CD8-positive, alpha-beta memory T cell (primary cell): ENCODE data around the gene ZFP36L2. TPM values are rescaled to one million over a fixed set of nuclear protein-coding genes. Genes with fewer than 3 reads are reported as not detected.

Source experiments
- CTCF ChIA-PET: fragments of 350-600 bp; sonication (Branson Sonifier 250); formaldehyde crosslinking; loops from one replicate; lab custom pipeline; 2021; ENCODE audit warnings: antibody characterized with exemption; lab: Charles Lee
- POLR2A ChIA-PET: fragments of 350-600 bp; sonication (Branson Sonifier 250); formaldehyde crosslinking; loops from one replicate; lab custom pipeline; 2021; ENCODE audit warnings: antibody characterized with exemption; lab: Charles Lee
- DNase-seq, 5 donors: peaks; one replicate each; pipeline versions ENCODE4 v3.0.0 to v3.0.0-alpha.2; 2020 to 2022; ENCODE audit warnings: mixed read lengths in 1 of 5
- H3K27ac ChIP-seq: one replicate; pipeline ENCODE4 v1.7.0; 2013; ENCODE audit warnings: low read depth, mild to moderate bottlenecking, low read length, moderate library complexity
- H3K27me3 ChIP-seq: 2 replicates; pipeline ENCODE4 v1.7.0; 2013; ENCODE audit warnings: low read length, mild to moderate bottlenecking; ENCODE audit not compliant: insufficient read depth, poor library complexity, severe bottlenecking
- H3K36me3 ChIP-seq: 2 replicates; pipeline ENCODE4 v1.7.0; 2013; ENCODE audit warnings: mild to moderate bottlenecking, low read length, moderate library complexity; ENCODE audit not compliant: insufficient read depth
- H3K4me1 ChIP-seq: 2 replicates; pipeline ENCODE4 v1.7.0; 2013; ENCODE audit warnings: mild to moderate bottlenecking, low read length, moderate library complexity; ENCODE audit not compliant: insufficient read depth
- H3K4me3 ChIP-seq: 2 replicates; pipeline ENCODE4 v1.7.0; 2013; ENCODE audit warnings: mild to moderate bottlenecking, low read length
- H3K9me3 ChIP-seq: 2 replicates; pipeline ENCODE4 v1.7.0; 2013; ENCODE audit warnings: mild to moderate bottlenecking, low read length
- H3K27ac Mint-ChIP-seq, 8 donors: one replicate each; pipeline ENCODE4 v1.8.0; 2020 to 2021; ENCODE audit warnings: mixed read lengths in 8 of 8, mild to moderate bottlenecking in 6 of 8, inconsistent platforms in 3 of 8, moderate library complexity in 3 of 8
- H3K27me3 Mint-ChIP-seq, 2 donors: one replicate each; pipeline ENCODE4 v1.8.0; 2020 to 2021; ENCODE audit warnings: mixed read lengths in 2 of 2, mild to moderate bottlenecking in 1 of 2, moderate library complexity in 1 of 2
- H3K36me3 Mint-ChIP-seq, 3 donors: one replicate each; pipeline ENCODE4 v1.8.0; 2020 to 2021; ENCODE audit warnings: mixed read lengths in 3 of 3, inconsistent platforms in 1 of 3, mild to moderate bottlenecking in 1 of 3
- H3K4me1 Mint-ChIP-seq, 3 donors: one replicate each; pipeline ENCODE4 v1.8.0; 2020 to 2021; ENCODE audit warnings: mixed read lengths in 3 of 3, inconsistent platforms in 1 of 3, mild to moderate bottlenecking in 1 of 3
- H3K4me3 Mint-ChIP-seq, 7 donors: one replicate each; pipeline ENCODE4 v1.8.0; 2020 to 2021; ENCODE audit warnings: mixed read lengths in 7 of 7, mild to moderate bottlenecking in 6 of 7, moderate library complexity in 4 of 7, inconsistent platforms in 2 of 7
- H3K9me3 Mint-ChIP-seq, 5 donors: one replicate each; pipeline ENCODE4 v1.8.0; 2020 to 2022; ENCODE audit warnings: mixed read lengths in 5 of 5, mild to moderate bottlenecking in 3 of 5, moderate library complexity in 2 of 5, inconsistent platforms in 1 of 5
- polyA plus RNA-seq: library from polyadenylated mRNA; unstranded; fragments of 300-500 nt; fragmentation: Illumina TruSeq; gene quantifications from one replicate; pipeline ENCODE4 v1.2.3, GENCODE V29; 2021
- total RNA-seq, 2 experiments: library from RNA; stranded (reverse); gene quantifications; one replicate each; pipeline ENCODE4 v1.2.3, GENCODE V29; 2021

Gene ZFP36L2
- total and polyA plus RNA-seq, 3 experiments from 2014 or later = 98.0 to 737 (median 98.6) TPM

- H3K4me3 ChIP-seq = peak overlapping the region; percentile 99
- POLR2A ChIA-PET = interaction anchor here (0.5 to 13.5 kb wide), 9 partner anchors 13 to 415 kb away, joined by 3 to 590 read pairs (median 6); no protein-coding TSS in a partner anchor
Measured at GRCh38 chr2:43225093-43225787, 1.2 kb downstream of the ZFP36L2 start.

GRCh38 chr2:43224571-43225092, 1.8 kb downstream of the ZFP36L2 start:
- Mint-ChIP-seq H3K36me3 (peaks cover 28 to 71% (median 29%) of the 10 kb centered on the region in 3 donors), H3K4me3 (peak overlapping the region; percentile 80 to 99 (median 98)), H3K4me1 (peaks cover 40 to 45% (median 43%) of the 10 kb centered on the region in 3 donors), H3K9me3 (peaks cover 0 to 6% (median 3%) of the 10 kb centered on the region in 5 donors), H3K27me3 (peaks cover 0 to 39% of the 10 kb centered on the region in 2 donors), H3K27ac (peak overlapping the region in 4 of 8 donors; percentile 58 to 100 (median 97))
- ChIA-PET POLR2A (interaction anchor here (0.5 to 13.5 kb wide), 8 partner anchors 13 to 414 kb away, joined by 3 to 590 read pairs (median 6); no protein-coding TSS in a partner anchor), CTCF (interaction anchor here (1.0 to 19.6 kb wide), 7 partner anchors 9 to 90 kb away, joined by 3 to 820 read pairs (median 10); no protein-coding TSS in a partner anchor)
- Histone ChIP-seq H3K9me3 (no peaks in the 10 kb centered on the region), H3K4me3 (peak overlapping the region; percentile 99), H3K36me3 (peaks cover 46% of the 10 kb centered on the region), H3K27ac (peak overlapping the region; percentile 97), H3K27me3 (no peaks in the 10 kb centered on the region), H3K4me1 (peaks cover 25% of the 10 kb centered on the region)
- peak; percentile 22 to 77 (median 72) for DNase-seq

More at GRCh38 chr2:43225093-43225787, 1.2 kb downstream of the ZFP36L2 start:
- Mint-ChIP-seq H3K36me3 (peaks cover 28 to 69% (median 30%) of the 10 kb centered on the region in 3 donors), H3K4me3 (peak overlapping the region; percentile 80 to 99 (median 98)), H3K27ac (peak overlapping the region; percentile 88 to 98 (median 94)), H3K27me3 (peaks cover 0 to 41% of the 10 kb centered on the region in 2 donors), H3K4me1 (peaks cover 39 to 42% (median 42%) of the 10 kb centered on the region in 3 donors), H3K9me3 (peaks cover 0 to 6% (median 3%) of the 10 kb centered on the region in 5 donors)
- H3K27ac ChIP-seq = peak overlapping the region; percentile 97
- H3K27me3 ChIP-seq = no peaks in the 10 kb centered on the region
- peaks cover 29% of the 10 kb centered on the region for H3K4me1 ChIP-seq
- H3K9me3 ChIP-seq = no peaks in the 10 kb centered on the region
- DNase-seq = peak; percentile 45 to 90 (median 71)
- CTCF ChIA-PET = interaction anchor here (1.0 to 19.6 kb wide), 5 partner anchors 10 to 91 kb away, joined by 3 to 820 read pairs (median 16); no protein-coding TSS in a partner anchor
- peaks cover 47% of the 10 kb centered on the region for H3K36me3 ChIP-seq

GRCh38 chr2:43224131-43224570, 2.3 kb downstream of the ZFP36L2 start:
- Mint-ChIP-seq H3K27ac (peak overlapping the region; percentile 92 to 100 (median 98)), H3K4me3 (peak overlapping the region; percentile 80 to 99 (median 98)), H3K27me3 (peaks cover 0 to 38% of the 10 kb centered on the region in 2 donors), H3K9me3 (peaks cover 0 to 6% (median 3%) of the 10 kb centered on the region in 5 donors), H3K4me1 (peaks cover 40 to 45% (median 41%) of the 10 kb centered on the region in 3 donors), H3K36me3 (peaks cover 28 to 69% (median 28%) of the 10 kb centered on the region in 3 donors)
- CTCF ChIA-PET = interaction anchor here (1.1 to 19.6 kb wide), 7 partner anchors 29 to 90 kb away, joined by 3 to 820 read pairs (median 10); no protein-coding TSS in a partner anchor
- Histone ChIP-seq H3K4me1 (peaks cover 27% of the 10 kb centered on the region), H3K27ac (peak overlapping the region; percentile 97), H3K4me3 (peak overlapping the region; percentile 99), H3K9me3 (no peaks in the 10 kb centered on the region), H3K27me3 (no peaks in the 10 kb centered on the region), H3K36me3 (peaks cover 46% of the 10 kb centered on the region)
- peak; percentile 49 to 88 (median 79) for DNase-seq
- POLR2A ChIA-PET = interaction anchor here (1.2 to 13.5 kb wide), 7 partner anchors 30 to 414 kb away, joined by 4 to 590 read pairs (median 6); no protein-coding TSS in a partner anchor

GRCh38 chr2:43223521-43224001, 2.8 kb downstream of the ZFP36L2 start:
- Histone ChIP-seq H3K27me3 (no peaks in the 10 kb centered on the region), H3K9me3 (no peaks in the 10 kb centered on the region), H3K4me3 (peak overlapping the region; percentile 99), H3K27ac (peak overlapping the region; percentile 97), H3K36me3 (peaks cover 46% of the 10 kb centered on the region), H3K4me1 (peaks cover 26% of the 10 kb centered on the region)
- Mint-ChIP-seq H3K4me3 (peak overlapping the region; percentile 80 to 99 (median 98)), H3K36me3 (peaks cover 28 to 69% (median 28%) of the 10 kb centered on the region in 3 donors), H3K4me1 (peaks cover 40 to 45% (median 41%) of the 10 kb centered on the region in 3 donors), H3K27me3 (peaks cover 0 to 39% of the 10 kb centered on the region in 2 donors), H3K27ac (peak overlapping the region; percentile 92 to 100 (median 98)), H3K9me3 (peaks cover 0 to 9% (median 3%) of the 10 kb centered on the region in 5 donors)
- POLR2A ChIA-PET = interaction anchor here (0.6 to 13.5 kb wide), 9 partner anchors 9 to 413 kb away, joined by 3 to 590 read pairs (median 6); no protein-coding TSS in a partner anchor
- DNase-seq = peak in 2 of 5 donors; percentile 26 to 41
- CTCF ChIA-PET = interaction anchor here (0.5 to 19.6 kb wide), 8 partner anchors 12 to 89 kb away, joined by 3 to 820 read pairs (median 8); no protein-coding TSS in a partner anchor

DNA sequence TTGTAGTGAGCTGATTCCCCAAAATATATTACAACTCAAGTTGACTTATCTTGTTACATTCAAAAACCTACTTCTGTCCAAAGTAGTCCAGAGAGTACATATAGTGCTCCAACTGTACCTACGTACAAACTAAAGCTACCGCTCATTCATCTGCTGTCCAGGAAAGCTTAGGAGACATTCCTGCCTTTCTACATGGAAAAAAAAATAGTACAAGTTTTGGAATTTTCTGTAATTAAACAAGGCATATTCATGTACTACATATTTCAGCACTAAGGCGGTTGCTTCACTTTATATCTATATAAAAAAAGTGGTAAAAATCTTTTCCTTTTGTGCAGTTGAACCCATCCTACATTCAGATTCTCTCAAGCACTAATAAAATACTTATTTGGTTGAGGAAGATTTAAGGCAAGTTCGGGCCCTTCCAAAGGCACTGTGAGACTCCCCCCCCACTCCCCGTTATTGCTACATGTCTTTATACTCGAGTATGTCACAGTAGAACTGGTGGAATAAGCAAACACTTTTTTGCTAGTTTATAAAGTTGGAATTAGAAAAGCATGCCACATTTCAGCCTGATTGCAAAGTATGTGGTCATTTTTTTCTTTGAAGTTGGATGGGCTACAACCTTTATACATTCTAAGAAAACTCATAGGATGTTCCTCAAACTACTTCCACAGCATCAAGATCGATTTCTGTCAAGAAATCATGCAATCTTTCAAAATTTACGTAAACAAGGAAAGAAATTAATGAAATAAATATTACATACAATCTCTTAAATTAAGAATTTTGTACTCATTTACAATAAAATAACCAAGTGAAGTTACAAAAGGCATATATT, 3.7 kb downstream of the ZFP36L2 start:
- Mint-ChIP-seq H3K4me3 (peak overlapping the region; percentile 80 to 99 (median 98)), H3K36me3 (peaks cover 28 to 66% (median 28%) of the 10 kb centered on the region in 3 donors), H3K4me1 (peaks cover 39 to 45% (median 40%) of the 10 kb centered on the region in 3 donors), H3K27ac (peak overlapping the region; percentile 92 to 99 (median 98)), H3K27me3 (peaks cover 0 to 39% of the 10 kb centered on the region in 2 donors), H3K9me3 (peaks cover 0 to 9% (median 3%) of the 10 kb centered on the region in 5 donors)
- Histone ChIP-seq H3K27ac (peak overlapping the region; percentile 97), H3K4me3 (peak overlapping the region; percentile 99), H3K27me3 (no peaks in the 10 kb centered on the region), H3K36me3 (peaks cover 46% of the 10 kb centered on the region), H3K4me1 (peaks cover 26% of the 10 kb centered on the region), H3K9me3 (no peaks in the 10 kb centered on the region)
- CTCF ChIA-PET = interaction anchor here (0.5 to 19.6 kb wide), 9 partner anchors 11 to 275 kb away, joined by 3 to 820 read pairs (median 7); no protein-coding TSS in a partner anchor
- POLR2A ChIA-PET = interaction anchor here (0.7 to 13.5 kb wide), 12 partner anchors 28 to 412 kb away, joined by 3 to 590 read pairs (median 4); no protein-coding TSS in a partner anchor
- DNase-seq = peak in 2 of 5 donors; percentile 17 to 34

DNA sequence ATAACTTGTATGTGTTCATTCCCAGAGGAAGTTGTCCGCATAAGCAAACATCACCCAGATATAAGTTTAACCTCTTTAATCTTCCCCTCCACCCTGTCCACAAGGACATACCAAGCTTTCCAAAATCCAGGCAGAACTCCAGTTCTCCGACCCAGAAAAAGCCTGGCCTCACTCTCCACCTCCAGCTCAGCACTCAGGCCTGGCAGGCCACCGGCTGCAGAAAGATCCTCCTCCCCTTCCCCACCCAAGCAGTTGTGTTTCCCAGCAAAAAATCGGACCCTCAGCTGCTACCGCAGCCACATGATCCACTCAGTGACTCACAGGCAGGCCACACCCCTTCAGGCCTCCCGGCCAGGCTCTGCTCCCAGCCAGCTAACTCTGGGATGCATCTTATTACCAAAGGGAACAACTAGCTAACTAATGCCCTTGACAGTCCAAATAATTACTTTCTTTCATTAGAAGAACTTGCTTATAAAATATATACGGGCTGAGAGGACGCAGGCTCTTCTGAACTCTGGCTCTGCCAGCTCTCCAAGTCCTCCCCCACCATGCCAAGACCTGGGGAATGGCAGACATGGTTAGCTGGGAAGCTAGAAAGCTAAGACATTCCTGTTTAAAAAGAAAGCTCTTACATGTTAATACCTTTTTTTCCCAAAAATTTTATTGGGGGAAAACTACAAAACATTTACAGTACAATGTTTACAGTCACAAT, 4.5 kb downstream of the ZFP36L2 start:
- peak; percentile 34 to 67 (median 60) for DNase-seq
- no peaks in the 10 kb centered on the region for H3K9me3 ChIP-seq
- peaks cover 32% of the 10 kb centered on the region for H3K4me1 ChIP-seq
- POLR2A ChIA-PET = interaction anchor here (0.5 to 13.5 kb wide), 11 partner anchors 6 to 412 kb away, joined by 3 to 590 read pairs (median 6); partner anchors contain the start of gene ZFP36L2
- no peaks in the 10 kb centered on the region for H3K27me3 ChIP-seq
- peaks cover 46% of the 10 kb centered on the region for H3K36me3 ChIP-seq
- peak overlapping the region; percentile 99 for H3K4me3 ChIP-seq
- peaks cover 0 to 39% of the 10 kb centered on the region in 2 donors for H3K27me3 Mint-ChIP-seq
- H3K9me3 Mint-ChIP-seq = peaks cover 0 to 9% (median 3%) of the 10 kb centered on the region in 5 donors
- H3K4me3 Mint-ChIP-seq = peak overlapping the region; percentile 80 to 99 (median 98)
- peaks cover 28 to 62% (median 28%) of the 10 kb centered on the region in 3 donors for H3K36me3 Mint-ChIP-seq
- H3K27ac ChIP-seq = peak overlapping the region; percentile 97
- peaks cover 42 to 50% (median 44%) of the 10 kb centered on the region in 3 donors for H3K4me1 Mint-ChIP-seq
- CTCF ChIA-PET = interaction anchor here (1.3 to 19.6 kb wide), 9 partner anchors 6 to 275 kb away, joined by 3 to 820 read pairs (median 10); partner anchors contain the start of gene ZFP36L2
- peak overlapping the region; percentile 91 to 99 (median 98) for H3K27ac Mint-ChIP-seq
